Ishikawa (cell line): ENCODE data around the gene SHPK.

Source experiments
- CEBPB ChIP-seq: IDR thresholded peaks from 2 replicates; pipeline ENCODE4 v1.6.1; 2012
- CREB1 ChIP-seq: IDR thresholded peaks from 2 replicates; pipeline ENCODE4 v1.6.1; 2012; ENCODE audit warnings: low read depth
- EGR1 ChIP-seq: IDR thresholded peaks from 2 replicates; pipeline ENCODE4 v1.6.1; 2012
- EP300 ChIP-seq: IDR thresholded peaks from 2 replicates; pipeline ENCODE4 v1.6.1; 2012; ENCODE audit warnings: borderline replicate concordance
- FOXM1 ChIP-seq: IDR thresholded peaks from 2 replicates; pipeline ENCODE4 v1.6.1; 2012; ENCODE audit warnings: low read depth, borderline replicate concordance
- MAX ChIP-seq: IDR thresholded peaks from 2 replicates; pipeline ENCODE4 v1.6.1; 2012
- NFIC ChIP-seq: IDR thresholded peaks from 2 replicates; pipeline ENCODE4 v1.6.1; 2012
- RAD21 ChIP-seq: IDR thresholded peaks from 2 replicates; pipeline ENCODE4 v1.6.1; 2012; ENCODE audit warnings: low read depth
- REST ChIP-seq: IDR thresholded peaks from 2 replicates; pipeline ENCODE4 v1.6.1; 2012; ENCODE audit warnings: low read depth, mild to moderate bottlenecking
- TAF1 ChIP-seq: IDR thresholded peaks from 2 replicates; pipeline ENCODE4 v1.6.1; 2012; ENCODE audit warnings: low read depth, mild to moderate bottlenecking
- TCF12 ChIP-seq: IDR thresholded peaks from 2 replicates; pipeline ENCODE4 v1.6.1; 2012; ENCODE audit warnings: low read depth
- TEAD4 ChIP-seq: IDR thresholded peaks from 2 replicates; pipeline ENCODE4 v1.6.1; 2012
- USF1 ChIP-seq: IDR thresholded peaks from 2 replicates; pipeline ENCODE4 v1.6.1; 2012
- YY1 ChIP-seq: IDR thresholded peaks from 2 replicates; pipeline ENCODE4 v1.6.1; 2012; ENCODE audit warnings: low read depth

GRCh38 chr17:3566551-3566950 is 69.5 kb downstream of the SHPK start:
- no peak for TF ChIP-seq TCF12
- no peak for TF ChIP-seq RAD21
- no peak for TF ChIP-seq CEBPB
- TF ChIP-seq FOXM1: no peak
- TF ChIP-seq REST: no peak
- TF ChIP-seq USF1: no peak
- no peak for TF ChIP-seq EP300
- no peak for TF ChIP-seq TEAD4
- no peak for TF ChIP-seq TAF1
- TF ChIP-seq EGR1: no peak
- no peak for TF ChIP-seq YY1
- no peak for TF ChIP-seq NFIC
- no peak for TF ChIP-seq MAX
- no peak for TF ChIP-seq CREB1
